ENCODE measurements around the gene CACNA1C.

Gene CACNA1C

GRCh38 chr12:2578772-2579171 is 526.0 kb downstream of the CACNA1C start:
- H3K4me3 ChIP-seq (ENCODE audit: low read depth, low read length): no peak overlapping the region
- no peak overlapping the region for H3K27ac ChIP-seq
- H3K9me3 ChIP-seq (ENCODE audit: severe bottlenecking): no peaks in the 10 kb centered on the region
- no peak for TF ChIP-seq CTCF (IDR thresholded peaks at IDR 0.05; ENCODE audit: low read depth, low read length)
- H3K36me3 ChIP-seq: no peaks in the 10 kb centered on the region
- DNase-seq: no peak
- no peaks in the 10 kb centered on the region for H3K27me3 ChIP-seq (ENCODE audit: insufficient read depth, low read depth, severe bottlenecking)

- Histone ChIP-seq H3K36me3 (no peaks in the 10 kb centered on the region), H3K27ac (no peak overlapping the region), H3K4me3 (ENCODE audit: low read depth, low read length) (no peak overlapping the region), H3K9me3 (ENCODE audit: severe bottlenecking) (no peaks in the 10 kb centered on the region), H3K27me3 (ENCODE audit: insufficient read depth, low read depth, severe bottlenecking) (no peaks in the 10 kb centered on the region)
- no peak for DNase-seq
- no peak for TF ChIP-seq CTCF (IDR thresholded peaks at IDR 0.05; ENCODE audit: low read depth, low read length)
Measured at GRCh38 chr12:2580821-2581220, 528.0 kb downstream of the CACNA1C start.

GRCh38 chr12:2581293-2582045 is 528.7 kb downstream of the CACNA1C start:
- no peak overlapping the region for H3K4me3 ChIP-seq (ENCODE audit: low read depth, low read length)
- no peaks in the 10 kb centered on the region for H3K9me3 ChIP-seq (ENCODE audit: severe bottlenecking)
- TF ChIP-seq CTCF (IDR thresholded peaks at IDR 0.05; ENCODE audit: low read depth, low read length): no peak
- H3K27ac ChIP-seq: no peak overlapping the region
- no peak for DNase-seq
- H3K36me3 ChIP-seq: no peaks in the 10 kb centered on the region
- H3K27me3 ChIP-seq (ENCODE audit: insufficient read depth, low read depth, severe bottlenecking): no peaks in the 10 kb centered on the region

- Histone ChIP-seq H3K4me3 (ENCODE audit: low read depth, low read length) (no peak overlapping the region), H3K36me3 (no peaks in the 10 kb centered on the region), H3K27me3 (ENCODE audit: insufficient read depth, low read depth, severe bottlenecking) (no peaks in the 10 kb centered on the region), H3K27ac (no peak overlapping the region), H3K9me3 (ENCODE audit: severe bottlenecking) (no peaks in the 10 kb centered on the region)
- no peak for TF ChIP-seq CTCF (IDR thresholded peaks at IDR 0.05; ENCODE audit: low read depth, low read length)
- DNase-seq: no peak
Measured at GRCh38 chr12:2582631-2583030, 529.8 kb downstream of the CACNA1C start.

GRCh38 chr12:2583091-2583497 is 530.3 kb downstream of the CACNA1C start:
- peak; percentile 84 for TF ChIP-seq CTCF (IDR thresholded peaks at IDR 0.05; ENCODE audit: low read depth, low read length)
- Histone ChIP-seq H3K4me3 (ENCODE audit: low read depth, low read length) (no peak overlapping the region), H3K9me3 (ENCODE audit: severe bottlenecking) (no peaks in the 10 kb centered on the region), H3K27ac (no peak overlapping the region), H3K27me3 (ENCODE audit: insufficient read depth, low read depth, severe bottlenecking) (no peaks in the 10 kb centered on the region), H3K36me3 (no peaks in the 10 kb centered on the region)
- DNase-seq: peak; percentile 69
